Hepatic stellate cell (primary cell): Measurements from ENCODE around the gene SCGB3A1.

ENCODE experiments used
- DNase-seq: peaks from one replicate; pipeline ENCODE4 v3.0.0; 2011; ENCODE audit warnings: low spot score

The SCGB3A1 gene

GRCh38 chr5:180586870-180587269 is 4.4 kb downstream of the SCGB3A1 start:
- no peak for DNase-seq

GRCh38 chr5:180586204-180586603 is 5.1 kb downstream of the SCGB3A1 start:
- no peak for DNase-seq

GRCh38 chr5:180583738-180584137 is 7.6 kb downstream of the SCGB3A1 start:
- DNase-seq: no peak

GRCh38 chr5:180580681-180581080 is 10.6 kb downstream of the SCGB3A1 start:
- DNase-seq: no peak

- no peak for DNase-seq
These were observed 15.7 kb downstream of the SCGB3A1 start for GRCh38 chr5:180575571-180575970.

- DNase-seq: no peak
These were observed 22.4 kb downstream of the SCGB3A1 start for GRCh38 chr5:180568914-180569313.

GRCh38 chr5:180563994-180564393 is 27.3 kb downstream of the SCGB3A1 start:
- no peak for DNase-seq

- no peak for DNase-seq
These were observed 33.1 kb downstream of the SCGB3A1 start for GRCh38 chr5:180558232-180558631.

- DNase-seq: no peak
These were observed 34.0 kb downstream of the SCGB3A1 start for GRCh38 chr5:180557217-180557809.

GRCh38 chr5:180555168-180555921 is 36.0 kb downstream of the SCGB3A1 start:
- peak; percentile 12 for DNase-seq

GRCh38 chr5:180553530-180553929 is 37.8 kb downstream of the SCGB3A1 start:
- DNase-seq: no peak

GRCh38 chr5:180548563-180548962 is 42.7 kb downstream of the SCGB3A1 start:
- DNase-seq: no peak

- DNase-seq: no peak
These were observed 46.1 kb downstream of the SCGB3A1 start for GRCh38 chr5:180545248-180545647.

- no peak for DNase-seq
These were observed 49.6 kb downstream of the SCGB3A1 start for GRCh38 chr5:180541710-180542109.
